ENCODE data around the gene ZNF425. TPM values are rescaled to one million over a fixed set of nuclear protein-coding genes. Genes with fewer than 3 reads are reported as not detected.

Gene ZNF425
- total RNA-seq, 2 experiments from 2014 or later = 0.22 to 0.29 TPM

DNA sequence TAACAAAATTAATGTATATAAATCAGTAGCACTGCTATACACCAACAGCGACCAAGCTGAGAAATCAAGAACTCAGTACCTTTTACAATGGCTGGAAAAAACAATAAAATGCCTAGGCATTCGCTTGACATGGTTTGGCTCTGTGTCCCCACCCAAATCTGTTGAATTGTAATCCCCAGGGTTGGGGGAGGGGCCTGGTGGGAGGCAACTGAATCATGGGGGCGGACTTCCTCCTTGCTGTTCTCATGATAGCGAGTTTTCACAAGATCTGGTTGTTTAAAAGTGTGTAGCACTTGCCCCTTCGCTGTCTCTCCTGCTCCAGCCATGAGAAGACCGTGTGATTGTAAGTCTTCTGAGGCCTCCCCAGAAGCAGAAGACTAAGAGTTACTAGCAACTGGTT, 44.2 kb downstream of the ZNF425 start:
- peaks cover 16% of the 10 kb centered on the region for H3K9me3 Mint-ChIP-seq
- CTCF ChIA-PET = interaction anchor here (2.0 kb wide), 1 partner anchor 16 kb away, joined by 8 read pairs; no protein-coding TSS in a partner anchor
- DNase-seq (peak; percentile 37), ATAC-seq (no peak)
- TF ChIP-seq, protein P1, sequence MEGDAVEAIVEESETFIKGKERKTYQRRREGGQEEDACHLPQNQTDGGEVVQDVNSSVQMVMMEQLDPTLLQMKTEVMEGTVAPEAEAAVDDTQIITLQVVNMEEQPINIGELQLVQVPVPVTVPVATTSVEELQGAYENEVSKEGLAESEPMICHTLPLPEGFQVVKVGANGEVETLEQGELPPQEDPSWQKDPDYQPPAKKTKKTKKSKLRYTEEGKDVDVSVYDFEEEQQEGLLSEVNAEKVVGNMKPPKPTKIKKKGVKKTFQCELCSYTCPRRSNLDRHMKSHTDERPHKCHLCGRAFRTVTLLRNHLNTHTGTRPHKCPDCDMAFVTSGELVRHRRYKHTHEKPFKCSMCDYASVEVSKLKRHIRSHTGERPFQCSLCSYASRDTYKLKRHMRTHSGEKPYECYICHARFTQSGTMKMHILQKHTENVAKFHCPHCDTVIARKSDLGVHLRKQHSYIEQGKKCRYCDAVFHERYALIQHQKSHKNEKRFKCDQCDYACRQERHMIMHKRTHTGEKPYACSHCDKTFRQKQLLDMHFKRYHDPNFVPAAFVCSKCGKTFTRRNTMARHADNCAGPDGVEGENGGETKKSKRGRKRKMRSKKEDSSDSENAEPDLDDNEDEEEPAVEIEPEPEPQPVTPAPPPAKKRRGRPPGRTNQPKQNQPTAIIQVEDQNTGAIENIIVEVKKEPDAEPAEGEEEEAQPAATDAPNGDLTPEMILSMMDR (IDR thresholded peaks at IDR 0.05) = no peak
- intact Hi-C loops (cut with micrococcal nuclease) = no loop called here
- H3K4me3 Mint-ChIP-seq = no peak overlapping the region
- peaks cover 32% of the 10 kb centered on the region for H3K36me3 Mint-ChIP-seq (ENCODE audit: low read depth)
- POLR2A ChIA-PET = no interaction called here
- H3K4me1 Mint-ChIP-seq (ENCODE audit: low read depth) = peaks cover 18% of the 10 kb centered on the region
- no peaks in the 10 kb centered on the region for H3K27me3 Mint-ChIP-seq
- no peak overlapping the region for H3K27ac Mint-ChIP-seq

DNA sequence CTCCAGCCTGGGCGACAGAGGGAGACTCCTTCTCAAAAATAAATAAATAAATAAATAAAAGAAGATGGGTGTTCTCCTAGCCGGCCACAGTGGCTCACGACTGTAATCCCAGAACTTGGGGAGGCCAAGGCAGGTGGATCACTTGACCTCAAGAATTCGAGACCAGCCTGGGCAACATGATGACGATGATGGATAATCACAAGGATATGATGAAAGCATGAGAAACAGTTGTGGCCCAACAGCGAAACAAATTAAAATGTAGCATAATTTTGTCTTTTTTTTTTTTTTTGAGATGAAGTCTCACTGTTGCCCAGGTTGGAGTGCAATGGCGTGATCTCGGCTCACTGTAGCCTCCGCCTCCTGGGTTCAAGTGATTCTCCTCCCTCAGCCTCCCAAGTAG, 48.5 kb downstream of the ZNF425 start:
- TF ChIP-seq, protein P1 (IDR thresholded peaks at IDR 0.05) = no peak
- POLR2A ChIA-PET = no interaction called here
- intact Hi-C loops (cut with micrococcal nuclease) = no loop called here
- H3K9me3 Mint-ChIP-seq = no peaks in the 10 kb centered on the region
- CTCF ChIA-PET = interaction anchor here (2.5 kb wide), 1 partner anchor 12 kb away, joined by 8 read pairs; no protein-coding TSS in a partner anchor
- no peak for ATAC-seq
- H3K4me3 Mint-ChIP-seq = no peak overlapping the region
- H3K36me3 Mint-ChIP-seq (ENCODE audit: low read depth) = peaks cover 22% of the 10 kb centered on the region
- no peaks in the 10 kb centered on the region for H3K27me3 Mint-ChIP-seq
- peaks cover 15% of the 10 kb centered on the region for H3K4me1 Mint-ChIP-seq (ENCODE audit: low read depth)
- DNase-seq = no peak
- no peak overlapping the region for H3K27ac Mint-ChIP-seq

DNA sequence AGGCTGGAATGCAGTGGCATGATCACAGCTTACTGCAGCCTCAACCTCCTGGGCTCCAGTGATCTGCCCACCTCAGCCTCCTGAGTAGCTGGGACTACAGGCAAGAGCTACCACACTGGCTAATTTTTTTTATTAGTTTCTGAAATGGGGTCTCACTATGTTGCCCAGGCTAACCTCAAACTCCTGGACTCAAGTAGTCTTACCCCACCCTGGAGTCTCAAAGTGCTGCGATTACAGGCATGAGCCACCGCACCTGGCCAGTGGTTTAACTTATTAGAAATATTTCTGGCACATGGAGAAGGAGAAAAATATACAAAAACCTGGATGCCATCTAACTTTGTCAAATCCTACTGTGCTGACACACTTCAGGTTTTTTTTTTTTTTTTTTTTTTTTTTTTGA, 50.8 kb downstream of the ZNF425 start:
- ChIA-PET CTCF (interaction anchor here (1.3 to 2.6 kb wide), 2 partner anchors 10 to 70 kb away, joined by 3 to 11 read pairs; no protein-coding TSS in a partner anchor), POLR2A (interaction anchor here (0.6 kb wide), 1 partner anchor 56 kb away, joined by 3 read pairs; no protein-coding TSS in a partner anchor)
- intact Hi-C loops (cut with micrococcal nuclease) = no loop called here
- Mint-ChIP-seq H3K27ac (no peak overlapping the region), H3K27me3 (no peaks in the 10 kb centered on the region), H3K9me3 (no peaks in the 10 kb centered on the region), H3K36me3 (ENCODE audit: low read depth) (peaks cover 28% of the 10 kb centered on the region), H3K4me3 (no peak overlapping the region), H3K4me1 (ENCODE audit: low read depth) (peaks cover 2% of the 10 kb centered on the region)
- DNase-seq = no peak
- no peak for ATAC-seq
- TF ChIP-seq, protein P1 (IDR thresholded peaks at IDR 0.05) = no peak

DNA sequence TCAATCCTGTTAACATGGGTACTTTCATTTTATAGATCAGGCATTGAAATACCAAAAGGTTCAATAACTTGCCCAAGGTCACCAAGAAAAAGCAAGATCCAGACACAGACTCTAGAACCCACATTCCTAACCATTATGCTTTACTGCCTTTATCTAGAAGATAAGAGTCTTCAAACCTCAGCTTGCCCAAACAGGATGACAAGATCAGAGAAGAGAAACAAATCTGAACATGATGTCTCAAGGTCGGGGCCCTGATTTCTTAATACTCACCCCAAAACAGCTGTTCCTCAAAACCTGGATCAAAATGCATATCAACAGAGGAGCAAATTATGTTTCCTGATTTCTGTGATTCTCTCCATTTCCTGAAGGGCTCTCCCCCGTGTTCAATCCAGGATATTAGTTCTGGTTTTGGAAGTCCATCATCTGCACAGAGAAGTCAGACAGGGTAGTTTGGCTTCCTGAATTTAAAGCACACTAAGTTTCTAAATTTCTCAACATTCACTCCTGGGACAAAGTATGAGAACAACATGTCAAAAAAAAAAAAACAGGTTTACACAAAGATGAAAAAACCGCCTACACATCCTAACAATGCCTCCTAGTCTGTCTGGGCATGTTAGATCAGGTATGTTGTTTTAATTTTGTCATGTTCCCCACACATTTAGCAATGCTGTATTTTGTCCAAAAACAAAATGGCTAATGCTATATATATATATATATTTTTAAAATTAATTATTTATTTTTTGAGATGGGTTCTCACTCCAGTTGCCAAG, 51.8 kb downstream of the ZNF425 start:
- ChIA-PET POLR2A (interaction anchor here (0.7 kb wide), 1 partner anchor 52 kb away, joined by 3 read pairs; no protein-coding TSS in a partner anchor), CTCF (interaction anchor here (1.3 to 3.0 kb wide), 3 partner anchors 9 to 69 kb away, joined by 3 to 11 read pairs (median 11); no protein-coding TSS in a partner anchor)
- no peak for ATAC-seq
- no peaks in the 10 kb centered on the region for H3K9me3 Mint-ChIP-seq
- H3K27me3 Mint-ChIP-seq = no peaks in the 10 kb centered on the region
- H3K36me3 Mint-ChIP-seq (ENCODE audit: low read depth) = peaks cover 26% of the 10 kb centered on the region
- intact Hi-C loops (cut with micrococcal nuclease) = no loop called here
- DNase-seq = no peak
- H3K27ac Mint-ChIP-seq = peak overlapping the region; percentile 62
- peaks cover 2% of the 10 kb centered on the region for H3K4me1 Mint-ChIP-seq (ENCODE audit: low read depth)
- TF ChIP-seq, protein P1 (IDR thresholded peaks at IDR 0.05) = no peak
- H3K4me3 Mint-ChIP-seq = no peak overlapping the region

DNA sequence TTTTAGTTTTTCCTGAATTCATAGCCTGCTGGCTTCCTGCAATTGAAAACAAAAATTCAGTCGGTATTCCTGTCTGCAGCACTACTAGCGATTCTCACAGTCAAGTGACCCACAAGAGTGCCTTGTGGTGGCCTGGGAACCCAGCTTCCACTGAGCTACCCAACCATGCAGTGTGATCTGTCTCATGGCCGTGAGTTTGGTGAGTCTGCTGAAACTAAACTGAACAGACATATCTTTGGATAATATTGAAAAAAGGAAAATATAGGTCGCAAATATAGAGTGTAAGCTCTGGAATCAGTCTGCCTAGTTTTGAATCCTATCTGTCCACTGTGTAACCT, 53.7 kb downstream of the ZNF425 start:
- peak overlapping the region; percentile 52 for H3K27ac Mint-ChIP-seq
- peaks cover 2% of the 10 kb centered on the region for H3K4me1 Mint-ChIP-seq (ENCODE audit: low read depth)

More for the DNA sequence above, 53.7 kb downstream of the ZNF425 start:
- ATAC-seq = no peak
- Mint-ChIP-seq H3K4me3 (peak overlapping the region; percentile 52), H3K9me3 (no peaks in the 10 kb centered on the region), H3K27me3 (no peaks in the 10 kb centered on the region), H3K36me3 (ENCODE audit: low read depth) (peaks cover 30% of the 10 kb centered on the region)
- ChIA-PET CTCF (interaction anchor here (1.5 to 3.7 kb wide), 3 partner anchors 65 to 74 kb away, joined by 6 to 11 read pairs (median 10); partner anchors contain the start of gene ZNF398), POLR2A (no interaction called here)
- intact Hi-C loops (cut with micrococcal nuclease) = no loop called here
- no peak for DNase-seq
- TF ChIP-seq, protein P1 (IDR thresholded peaks at IDR 0.05) = no peak
